LNCaP clone FGC (cell line): ENCODE measurements around the gene CELF4.
A peak's percentile ranks its signal among the peaks of the same experiment; 100 is the strongest.

Experiments used
- DNase-seq: peaks from one replicate; pipeline ENCODE4 v3.0.0-alpha.2; 2011; ENCODE audit warnings: low read depth
- H3K4me3 ChIP-seq: 2 replicates; pipeline ENCODE4 v1.5.1; 2011; ENCODE audit warnings: mild to moderate bottlenecking, low read depth, low read length, control low read depth
- TF ChIP-seq, protein P1 (sequence below): IDR thresholded peaks from 2 replicates; pipeline ENCODE4 v1.5.1; 2012; ENCODE audit warnings: mild to moderate bottlenecking; ENCODE audit not compliant: control insufficient read depth, insufficient read depth; ENCODE audit errors: extremely low read depth

Gene CELF4

DNA sequence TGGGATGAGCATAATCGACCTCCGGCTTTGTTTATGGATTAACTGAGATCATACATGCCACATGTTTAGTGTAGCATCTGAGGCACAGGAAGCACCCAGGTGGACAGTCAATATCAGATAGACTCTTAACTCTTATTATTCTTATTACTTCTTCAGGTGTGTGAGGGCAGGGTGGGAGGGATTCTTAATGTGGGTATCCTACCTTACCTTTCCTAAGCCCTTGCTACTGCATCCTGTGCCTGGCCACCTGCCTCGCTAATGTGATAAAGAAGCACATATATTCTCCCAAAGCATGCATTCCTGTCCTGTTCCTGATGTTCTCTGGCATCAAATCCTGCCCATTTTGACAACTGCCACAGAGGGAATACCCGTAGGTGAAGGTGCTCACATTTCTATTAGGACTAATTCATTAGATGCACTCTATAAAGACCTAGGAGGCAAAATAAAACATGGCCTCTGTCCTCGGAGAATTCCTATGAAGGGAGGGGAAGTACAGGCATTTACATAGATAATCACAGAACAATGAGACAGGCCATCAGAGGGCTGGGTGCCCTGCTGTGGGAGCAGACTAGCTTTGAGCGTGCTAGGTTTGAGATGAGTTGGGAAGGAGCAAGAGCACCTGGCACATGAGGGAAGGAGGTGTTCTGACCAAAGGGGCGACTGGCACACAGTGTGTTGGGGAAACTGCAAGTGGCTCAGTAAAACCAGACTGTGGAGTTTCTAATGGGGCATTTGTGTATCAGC, 19.5 kb upstream of the CELF4 start:
- no peak for DNase-seq
- TF ChIP-seq, protein P1, sequence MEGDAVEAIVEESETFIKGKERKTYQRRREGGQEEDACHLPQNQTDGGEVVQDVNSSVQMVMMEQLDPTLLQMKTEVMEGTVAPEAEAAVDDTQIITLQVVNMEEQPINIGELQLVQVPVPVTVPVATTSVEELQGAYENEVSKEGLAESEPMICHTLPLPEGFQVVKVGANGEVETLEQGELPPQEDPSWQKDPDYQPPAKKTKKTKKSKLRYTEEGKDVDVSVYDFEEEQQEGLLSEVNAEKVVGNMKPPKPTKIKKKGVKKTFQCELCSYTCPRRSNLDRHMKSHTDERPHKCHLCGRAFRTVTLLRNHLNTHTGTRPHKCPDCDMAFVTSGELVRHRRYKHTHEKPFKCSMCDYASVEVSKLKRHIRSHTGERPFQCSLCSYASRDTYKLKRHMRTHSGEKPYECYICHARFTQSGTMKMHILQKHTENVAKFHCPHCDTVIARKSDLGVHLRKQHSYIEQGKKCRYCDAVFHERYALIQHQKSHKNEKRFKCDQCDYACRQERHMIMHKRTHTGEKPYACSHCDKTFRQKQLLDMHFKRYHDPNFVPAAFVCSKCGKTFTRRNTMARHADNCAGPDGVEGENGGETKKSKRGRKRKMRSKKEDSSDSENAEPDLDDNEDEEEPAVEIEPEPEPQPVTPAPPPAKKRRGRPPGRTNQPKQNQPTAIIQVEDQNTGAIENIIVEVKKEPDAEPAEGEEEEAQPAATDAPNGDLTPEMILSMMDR, result no peak
- H3K4me3 ChIP-seq, result no peak overlapping the region

DNA sequence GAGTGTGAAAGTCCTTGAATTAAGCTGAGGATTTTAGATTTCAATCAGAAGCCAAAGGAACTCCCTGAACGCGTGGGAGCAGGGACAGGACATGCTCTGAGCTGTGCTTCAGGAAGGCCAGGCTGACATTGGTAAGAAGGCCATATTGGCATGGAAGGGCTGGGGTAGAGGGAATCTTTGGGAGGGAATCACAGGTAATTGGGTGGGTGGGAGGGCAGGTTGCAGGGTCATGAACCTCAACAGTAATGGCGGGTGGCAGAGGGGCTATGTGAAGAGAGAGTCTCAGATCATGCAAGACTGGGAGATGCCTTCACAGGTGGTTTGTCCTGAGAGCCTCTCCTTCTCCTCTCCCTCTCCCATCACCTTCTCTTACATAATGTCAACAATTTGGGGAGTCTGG, 18.6 kb upstream of the CELF4 start:
- no peak overlapping the region for H3K4me3 ChIP-seq
- TF ChIP-seq, protein P1, result no peak
- DNase-seq, result no peak

DNA sequence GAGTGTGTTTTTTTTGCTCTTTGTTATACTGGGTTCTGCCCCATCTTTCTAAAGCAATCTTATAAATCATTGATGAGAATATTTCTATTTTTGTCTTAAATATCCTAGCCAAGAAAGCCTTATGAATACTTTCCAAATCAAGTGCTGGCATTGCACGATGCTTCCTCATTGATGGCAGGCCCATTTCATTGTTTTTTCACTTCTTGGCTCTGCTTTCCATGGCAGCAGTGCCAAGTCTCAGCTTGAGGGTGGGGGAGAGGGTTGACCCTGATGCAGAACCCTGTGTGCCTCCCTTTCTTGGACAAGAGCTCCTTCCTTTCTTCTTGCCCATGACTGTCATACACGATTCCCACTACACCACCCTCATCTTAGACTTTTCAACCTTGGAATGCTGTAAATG, 16.7 kb upstream of the CELF4 start:
- TF ChIP-seq, protein P1, result no peak
- no peak overlapping the region for H3K4me3 ChIP-seq
- DNase-seq, result no peak

DNA sequence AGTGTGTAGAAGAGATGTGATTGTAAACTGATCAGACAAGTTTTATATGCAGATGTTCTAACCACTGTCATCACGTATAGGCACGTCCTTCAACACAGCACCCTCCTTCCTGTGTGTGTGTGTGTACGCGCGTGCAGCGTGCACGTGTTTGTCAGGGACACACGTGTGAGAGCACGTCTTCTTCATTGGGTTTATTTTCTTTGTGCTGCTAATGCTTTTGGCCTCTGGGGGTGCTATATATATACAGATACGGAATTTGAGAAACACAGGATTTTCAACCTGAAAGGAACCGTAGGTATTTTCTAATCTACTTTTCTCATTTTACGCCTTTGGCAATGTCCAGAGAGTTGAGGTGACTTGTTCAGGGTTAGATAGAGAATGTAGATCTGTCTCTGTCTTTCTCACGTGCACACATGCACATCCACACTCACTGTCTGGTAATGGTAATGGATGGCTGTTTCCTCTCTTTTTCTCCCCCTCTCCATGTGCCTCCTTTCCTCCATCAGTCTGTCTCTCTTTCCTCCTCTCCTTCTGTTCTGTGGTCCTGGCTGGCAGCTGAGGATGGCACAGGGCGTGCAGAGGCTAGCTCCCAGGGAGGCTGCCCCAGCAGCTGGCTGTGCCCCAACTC, 13.4 kb upstream of the CELF4 start:
- TF ChIP-seq, protein P1, result peak; percentile 67
- peak; percentile 58 for DNase-seq
- H3K4me3 ChIP-seq, result no peak overlapping the region

DNA sequence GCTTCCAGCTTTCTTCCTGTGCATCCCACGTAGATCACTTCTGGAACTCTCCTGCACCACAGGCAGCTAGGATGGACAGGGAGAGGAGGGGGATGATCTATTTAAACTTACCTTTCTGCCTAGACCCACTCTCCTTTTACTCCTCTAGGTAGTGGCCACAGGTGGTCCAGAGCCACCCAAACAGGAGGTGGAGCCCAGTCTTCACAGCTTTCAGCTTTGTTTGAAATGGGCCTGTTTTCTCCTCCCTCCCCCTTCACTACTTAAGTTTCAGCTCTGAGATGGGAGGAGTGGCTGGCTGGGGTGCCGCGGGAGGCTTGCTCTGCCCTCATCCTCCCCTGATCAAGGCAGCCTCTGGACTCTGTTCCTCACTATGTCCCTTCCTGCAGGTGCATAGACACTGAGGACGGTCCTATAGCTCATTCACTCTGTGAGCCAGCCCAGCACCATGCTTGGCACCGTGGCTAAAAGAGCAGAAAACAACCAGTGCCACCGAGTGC, 12.6 kb upstream of the CELF4 start:
- no peak overlapping the region for H3K4me3 ChIP-seq
- TF ChIP-seq, protein P1, result no peak
- no peak for DNase-seq

DNA sequence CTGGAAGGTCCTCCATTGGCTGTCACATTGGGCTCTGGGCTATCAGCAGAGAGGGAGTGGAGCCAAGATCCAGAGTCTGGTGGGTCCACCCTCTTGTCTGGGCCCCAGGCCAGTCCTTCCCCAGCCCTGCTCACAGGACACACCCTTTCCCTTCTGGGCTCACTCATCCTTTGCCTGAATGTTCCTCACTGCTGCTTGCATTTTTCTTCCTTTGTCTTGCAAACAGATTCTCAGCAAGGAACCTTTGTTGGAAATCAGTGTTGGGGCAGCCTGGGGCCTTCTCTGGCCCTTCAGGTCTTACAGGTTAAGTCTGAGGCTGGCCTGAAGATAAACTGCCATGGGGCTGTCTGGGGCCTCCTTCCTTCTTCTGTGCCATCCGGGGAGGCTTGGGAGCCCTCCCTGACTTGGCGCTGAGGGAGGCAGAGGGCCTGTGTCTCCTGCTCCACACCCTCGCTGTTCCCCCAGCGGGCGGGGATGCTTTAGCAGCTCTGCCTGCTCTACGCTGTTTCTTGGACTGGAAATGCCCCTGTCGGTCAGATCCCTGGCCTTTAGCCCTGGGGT, 11.5 kb upstream of the CELF4 start:
- no peak for DNase-seq
- TF ChIP-seq, protein P1, result no peak
- no peak overlapping the region for H3K4me3 ChIP-seq
